Prostate gland (tissue), 2 donors: Measurements from ENCODE around the gene TBCCD1.

ENCODE experiments used
- CTCF ChIP-seq, 4 experiments: fragments of 200-600 bp in 2 of 4; fragments of 450-650 bp in 2 of 4; sonication (generic) in 2 of 4; IDR thresholded peaks; 1 replicate in 3 of 4; 2 replicates in 1 of 4; pipeline ENCODE4 v1.5.1; 2016 to 2019; ENCODE audit warnings: antibody characterized with exemption in 4 of 4, mild to moderate bottlenecking in 2 of 4, moderate library complexity in 2 of 4
- POLR2AphosphoS5 ChIP-seq: sonication (generic); formaldehyde crosslinking; IDR thresholded peaks from one replicate; pipeline ENCODE4 v1.6.1; 2017; ENCODE audit warnings: antibody characterized with exemption

- TF ChIP-seq POLR2AphosphoS5 (no peak), CTCF (IDR thresholded peaks at IDR 0.05) (no peak)
These were observed 26.7 kb upstream of the TBCCD1 start for GRCh38 chr3:186593862-186594261.
